Measurements from ENCODE around the gene NCBP1. TPM values are rescaled to one million over a fixed set of nuclear protein-coding genes. Genes with fewer than 3 reads are reported as not detected.
A peak's percentile ranks its signal among the peaks of the same experiment; 100 is the strongest.
"Not testable (repeated sequence)": the region's sequence is repeated elsewhere in the genome, so short reads cannot be mapped to it uniquely, and the experiment has no call there.

NCBP1 gene, protein sequence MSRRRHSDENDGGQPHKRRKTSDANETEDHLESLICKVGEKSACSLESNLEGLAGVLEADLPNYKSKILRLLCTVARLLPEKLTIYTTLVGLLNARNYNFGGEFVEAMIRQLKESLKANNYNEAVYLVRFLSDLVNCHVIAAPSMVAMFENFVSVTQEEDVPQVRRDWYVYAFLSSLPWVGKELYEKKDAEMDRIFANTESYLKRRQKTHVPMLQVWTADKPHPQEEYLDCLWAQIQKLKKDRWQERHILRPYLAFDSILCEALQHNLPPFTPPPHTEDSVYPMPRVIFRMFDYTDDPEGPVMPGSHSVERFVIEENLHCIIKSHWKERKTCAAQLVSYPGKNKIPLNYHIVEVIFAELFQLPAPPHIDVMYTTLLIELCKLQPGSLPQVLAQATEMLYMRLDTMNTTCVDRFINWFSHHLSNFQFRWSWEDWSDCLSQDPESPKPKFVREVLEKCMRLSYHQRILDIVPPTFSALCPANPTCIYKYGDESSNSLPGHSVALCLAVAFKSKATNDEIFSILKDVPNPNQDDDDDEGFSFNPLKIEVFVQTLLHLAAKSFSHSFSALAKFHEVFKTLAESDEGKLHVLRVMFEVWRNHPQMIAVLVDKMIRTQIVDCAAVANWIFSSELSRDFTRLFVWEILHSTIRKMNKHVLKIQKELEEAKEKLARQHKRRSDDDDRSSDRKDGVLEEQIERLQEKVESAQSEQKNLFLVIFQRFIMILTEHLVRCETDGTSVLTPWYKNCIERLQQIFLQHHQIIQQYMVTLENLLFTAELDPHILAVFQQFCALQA
- total RNA-seq (10 to 100 TPM; 14.6 to 22.1 (median 17.5) TPM), polyA plus RNA-seq (10 to 100 TPM in 2 of 3 donors, 1 to 10 TPM in 1; 7.1 to 11.8 (median 10.8) TPM)
- long read RNA-seq, donor 1, full-length matches to known transcripts: 30 of 43 reads
- long read RNA-seq, donor 1, partial matches to known transcripts: 5 of 43 reads
- long read RNA-seq, donor 1, other reads (novel, unspliced or antisense): 8 of 43 reads
- long read RNA-seq, donor 2, full-length matches to known transcripts: 35 of 57 reads
- long read RNA-seq, donor 2, partial matches to known transcripts: 4 of 57 reads
- long read RNA-seq, donor 2, other reads (novel, unspliced or antisense): 18 of 57 reads

DNA sequence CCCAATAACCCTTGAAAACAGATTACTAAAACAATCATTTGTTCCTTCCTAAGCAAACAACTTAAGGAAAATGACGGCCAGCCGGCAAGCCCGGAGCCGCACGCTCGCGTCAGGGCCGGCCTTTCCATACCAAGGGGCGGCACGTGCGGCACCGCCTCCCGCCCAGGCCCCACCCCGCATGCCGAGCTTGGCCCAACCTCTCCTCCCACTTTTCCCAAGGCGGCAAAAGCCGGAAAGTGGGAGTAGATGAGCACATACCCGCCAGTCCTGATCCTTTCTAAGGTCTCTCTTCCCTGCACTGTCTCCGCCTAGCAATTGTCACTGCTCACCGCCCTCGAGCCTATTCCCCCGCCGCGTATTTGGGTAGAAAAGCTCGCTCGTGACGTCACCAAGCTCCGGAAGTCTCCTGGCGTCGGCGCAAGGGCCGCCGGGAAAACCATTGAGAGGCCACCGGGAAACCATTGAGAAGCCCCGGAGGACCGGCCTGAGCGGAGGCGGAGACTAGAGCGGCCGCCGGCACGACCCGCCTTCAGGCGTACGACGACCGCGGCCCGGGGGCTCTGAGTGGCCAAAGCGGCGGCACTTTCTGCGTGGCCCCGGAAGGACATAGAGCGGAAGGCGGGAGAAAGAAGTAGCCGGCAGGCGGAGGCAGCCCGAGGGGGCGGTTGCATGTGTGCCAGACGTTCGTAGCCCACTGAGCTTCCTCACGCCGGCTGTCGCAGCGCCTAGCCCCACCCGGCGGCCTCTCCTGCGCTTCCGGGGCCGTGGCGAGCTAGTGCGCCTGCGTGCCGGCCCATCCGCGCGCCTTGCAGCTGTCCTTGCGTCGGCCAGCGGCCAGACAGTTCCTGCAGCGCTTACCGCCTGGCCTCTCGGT is at the start of gene NCBP1, which contains the start of gene TSTD2:
Gene NCBP1, plus strand, starts transcription at position 837 of the 874 bp plus-strand sequence. CDS start 61 bp downstream, outside the sequence.
Gene TSTD2, minus strand, starts transcription at position 384 of the 874 bp plus-strand sequence. CDS start 5,806 bp downstream, outside the sequence.
- peaks cover 65% of the 10 kb centered on the region for H3K4me1 ChIP-seq

GRCh38 chr9:97584778-97585177 is 48.8 kb upstream of the NCBP1 start:
- DNase-seq; H3K9me3 ChIP-seq; H3K4me1 ChIP-seq; ATAC-seq; intact Hi-C loops (cut with DNase I); H3K4me3 ChIP-seq; H3K36me3 ChIP-seq (ENCODE audit: insufficient read depth in 1 of 2, low read depth in 1 of 2); H3K27me3 ChIP-seq (ENCODE audit: insufficient read depth in 3 of 3, low read length in 2 of 3); H3K27ac ChIP-seq: not testable (repeated sequence)
- WGBS, 3 donors: no CpG with 5 or more reads among the region's 2 CpGs

More for the DNA sequence above, at the start of gene NCBP1, which contains the start of gene TSTD2:
- DNase-seq: peak; percentile 97 to 99
- ATAC-seq: peak; percentile 90 to 94 (median 91)
- no peaks in the 10 kb centered on the region for H3K36me3 ChIP-seq (ENCODE audit: insufficient read depth in 1 of 2, low read depth in 1 of 2)
- H3K27me3 ChIP-seq (ENCODE audit: insufficient read depth in 3 of 3, low read length in 2 of 3): no peaks in the 10 kb centered on the region
- H3K4me3 ChIP-seq: peak within 1 kb of the TSS; percentile 90
- TF ChIP-seq, protein P1, sequence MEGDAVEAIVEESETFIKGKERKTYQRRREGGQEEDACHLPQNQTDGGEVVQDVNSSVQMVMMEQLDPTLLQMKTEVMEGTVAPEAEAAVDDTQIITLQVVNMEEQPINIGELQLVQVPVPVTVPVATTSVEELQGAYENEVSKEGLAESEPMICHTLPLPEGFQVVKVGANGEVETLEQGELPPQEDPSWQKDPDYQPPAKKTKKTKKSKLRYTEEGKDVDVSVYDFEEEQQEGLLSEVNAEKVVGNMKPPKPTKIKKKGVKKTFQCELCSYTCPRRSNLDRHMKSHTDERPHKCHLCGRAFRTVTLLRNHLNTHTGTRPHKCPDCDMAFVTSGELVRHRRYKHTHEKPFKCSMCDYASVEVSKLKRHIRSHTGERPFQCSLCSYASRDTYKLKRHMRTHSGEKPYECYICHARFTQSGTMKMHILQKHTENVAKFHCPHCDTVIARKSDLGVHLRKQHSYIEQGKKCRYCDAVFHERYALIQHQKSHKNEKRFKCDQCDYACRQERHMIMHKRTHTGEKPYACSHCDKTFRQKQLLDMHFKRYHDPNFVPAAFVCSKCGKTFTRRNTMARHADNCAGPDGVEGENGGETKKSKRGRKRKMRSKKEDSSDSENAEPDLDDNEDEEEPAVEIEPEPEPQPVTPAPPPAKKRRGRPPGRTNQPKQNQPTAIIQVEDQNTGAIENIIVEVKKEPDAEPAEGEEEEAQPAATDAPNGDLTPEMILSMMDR (IDR thresholded peaks at IDR 0.05): no peak
- peak within 1 kb of the TSS; percentile 94 for H3K27ac ChIP-seq
- WGBS, 3 donors: 0 to 1% (median 1%) methylated on average over 68 to 83 of the region's 83 CpGs
- no peaks in the 10 kb centered on the region for H3K9me3 ChIP-seq
- intact Hi-C loops (cut with DNase I): loop anchor here in 1 of 2 donors (5.0 kb wide), 1 partner anchor 856 kb away; the partner anchor contains the start of gene ZNF510

DNA sequence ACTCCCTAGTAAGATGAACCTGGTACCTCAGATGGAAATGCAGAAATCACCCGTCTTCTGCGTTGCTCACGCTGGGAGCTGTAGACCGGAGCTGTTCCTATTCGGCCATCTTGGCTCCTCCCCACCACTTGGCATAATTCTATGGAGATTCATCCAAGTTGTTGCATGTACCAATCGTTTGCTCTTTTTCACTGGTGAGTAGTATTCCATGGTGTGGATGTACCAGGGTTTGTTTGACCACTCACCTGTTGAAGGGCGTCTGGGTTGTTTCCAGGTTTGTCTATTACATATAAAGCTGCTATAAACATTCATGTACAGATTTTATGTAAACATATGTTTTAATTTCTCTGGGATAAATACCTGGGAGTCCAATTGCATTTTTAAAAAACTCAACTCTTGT is 46.7 kb upstream of the NCBP1 start:
- H3K9me3 ChIP-seq; DNase-seq; H3K27ac ChIP-seq; H3K4me1 ChIP-seq; H3K27me3 ChIP-seq (ENCODE audit: insufficient read depth in 3 of 3, low read length in 2 of 3); H3K4me3 ChIP-seq; intact Hi-C loops (cut with DNase I); ATAC-seq: not testable (repeated sequence)
- H3K36me3 ChIP-seq (ENCODE audit: insufficient read depth in 1 of 2, low read depth in 1 of 2): peaks cover 3 to 22% of the 10 kb centered on the region in 2 donors
- WGBS, 3 donors: 92 to 96% (median 95%) methylated on average over 7 of the region's 7 CpGs

GRCh38 chr9:97591535-97591934 is 42.1 kb upstream of the NCBP1 start:
- DNase-seq (no peak), ATAC-seq (no peak)
- TF ChIP-seq, protein P1 (IDR thresholded peaks at IDR 0.05): no peak
- 79 to 91% (median 86%) methylated on average over 6 of the region's 6 CpGs for WGBS, 3 donors
- intact Hi-C loops (cut with DNase I): loop anchor here (10.0 kb wide), 2 partner anchors 57 to 737 kb away; partner anchors contain the start of gene ZNF782 (in 1 of the 2)
- no peaks in the 10 kb centered on the region for H3K9me3 ChIP-seq
- H3K4me1 ChIP-seq: peaks cover 44% of the 10 kb centered on the region
- peak overlapping the region; percentile 47 for H3K27ac ChIP-seq
- H3K27me3 ChIP-seq (ENCODE audit: insufficient read depth in 3 of 3, low read length in 2 of 3): no peaks in the 10 kb centered on the region
- H3K4me3 ChIP-seq: no peak overlapping the region
- H3K36me3 ChIP-seq (ENCODE audit: insufficient read depth in 1 of 2, low read depth in 1 of 2): peaks cover 3 to 31% of the 10 kb centered on the region in 2 donors

Measured in psoas muscle (tissue), 8 donors.